Activated CD8-positive, alpha-beta memory T cell treated with anti-CD3 and anti-CD28 coated beads for 48 hours (primary cell): ENCODE results near the gene BTBD16.

Source experiments
- DNase-seq, 3 experiments: peaks; one replicate each; pipeline ENCODE4 v3.0.0-alpha.2; 2020; ENCODE audit warnings: low read depth in 2 of 3, low spot score in 2 of 3

The BTBD16 gene

GRCh38 chr10:122271076-122271475, at the start of gene BTBD16:
Gene BTBD16, plus strand, starts transcription at chr10:122271296. Its CDS starts 3,786 bp downstream, at chr10:122275082.
- no peak for DNase-seq

GRCh38 chr10:122221958-122222357, 49.1 kb upstream of the BTBD16 start:
- no peak for DNase-seq

GRCh38 chr10:122222638-122223037, 48.5 kb upstream of the BTBD16 start:
- DNase-seq: no peak

- no peak for DNase-seq
Observed at GRCh38 chr10:122224159-122224558, 46.9 kb upstream of the BTBD16 start.

GRCh38 chr10:122225330-122225729, 45.8 kb upstream of the BTBD16 start:
- DNase-seq: no peak

GRCh38 chr10:122227754-122228153, 43.3 kb upstream of the BTBD16 start:
- DNase-seq: no peak

GRCh38 chr10:122229666-122230065, 41.4 kb upstream of the BTBD16 start:
- DNase-seq: no peak

GRCh38 chr10:122230222-122230621, 40.9 kb upstream of the BTBD16 start:
- DNase-seq: no peak

GRCh38 chr10:122232769-122233168, 38.3 kb upstream of the BTBD16 start:
- DNase-seq: no peak

- no peak for DNase-seq
Observed at GRCh38 chr10:122233857-122234348, 37.2 kb upstream of the BTBD16 start.

- DNase-seq: no peak
Observed at GRCh38 chr10:122234416-122234815, 36.7 kb upstream of the BTBD16 start.

GRCh38 chr10:122236690-122237306, 34.3 kb upstream of the BTBD16 start:
- DNase-seq: no peak

GRCh38 chr10:122237331-122237990, 33.6 kb upstream of the BTBD16 start:
- no peak for DNase-seq

GRCh38 chr10:122239578-122240257, 31.4 kb upstream of the BTBD16 start:
- no peak for DNase-seq

GRCh38 chr10:122240401-122240800, 30.7 kb upstream of the BTBD16 start:
- no peak for DNase-seq

GRCh38 chr10:122241836-122242235, 29.3 kb upstream of the BTBD16 start:
- DNase-seq: no peak

GRCh38 chr10:122243550-122243949, 27.5 kb upstream of the BTBD16 start:
- DNase-seq: no peak

- DNase-seq: no peak
Observed at GRCh38 chr10:122244001-122244975, 26.8 kb upstream of the BTBD16 start.

- DNase-seq: no peak
Observed at GRCh38 chr10:122245136-122245535, 26.0 kb upstream of the BTBD16 start.

- DNase-seq: no peak
Observed at GRCh38 chr10:122245897-122246296, 25.2 kb upstream of the BTBD16 start.
